Ovary (tissue), 3 donors: ENCODE data around the gene ARID1B.

Experiments used
- CTCF ChIP-seq, 3 donors: fragments of 450-650 bp in 2 of 3; fragments of 200-600 bp in 1 of 3; IDR thresholded peaks; one replicate each; pipeline versions ENCODE4 v1.5.1 to v1.8.0; 2016 to 2022; ENCODE audit warnings: antibody characterized with exemption in 3 of 3, mild to moderate bottlenecking in 1 of 3
- EP300 ChIP-seq: sonication (generic); formaldehyde crosslinking; IDR thresholded peaks from one replicate; pipeline ENCODE4 v1.6.1; 2017; ENCODE audit warnings: antibody characterized with exemption
- donor health status: DM: no; HTN: no; CAD: no.

GRCh38 chr6:157091243-157091642 is 314.1 kb downstream of the ARID1B start:
- no peak for TF ChIP-seq CTCF (IDR thresholded peaks at IDR 0.05)
- no peak for TF ChIP-seq EP300
